NCI-H2227 treated with DMSO at 0.1 percent for 48 hours (cell line): Measurements from ENCODE around the gene HYLS1.

Experiments used
- DNase-seq: peaks from one replicate; lab custom pipeline; 2025; lab: John Stamatoyannopoulos, UW

HYLS1 gene

DNA sequence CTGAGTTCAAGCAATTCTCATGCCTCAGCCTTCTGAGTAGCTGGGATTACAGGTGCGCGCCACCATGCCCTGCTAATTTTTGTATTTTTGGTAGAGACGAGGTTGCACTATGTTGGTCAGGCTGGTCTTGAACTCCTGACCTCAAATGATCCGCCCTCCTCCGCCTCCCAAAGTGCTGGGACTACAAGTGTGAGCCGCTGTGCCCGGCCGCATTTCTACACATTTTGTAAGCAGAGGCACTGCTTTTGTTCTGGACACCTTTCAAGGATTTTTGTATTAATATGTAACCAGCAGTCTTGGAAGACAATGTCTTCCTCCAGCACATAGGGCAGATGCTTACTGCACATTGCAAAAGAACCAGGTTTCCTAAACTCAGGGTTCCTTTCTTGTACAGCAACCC is 47.0 kb downstream of the HYLS1 start:
- DNase-seq = no peak

DNA sequence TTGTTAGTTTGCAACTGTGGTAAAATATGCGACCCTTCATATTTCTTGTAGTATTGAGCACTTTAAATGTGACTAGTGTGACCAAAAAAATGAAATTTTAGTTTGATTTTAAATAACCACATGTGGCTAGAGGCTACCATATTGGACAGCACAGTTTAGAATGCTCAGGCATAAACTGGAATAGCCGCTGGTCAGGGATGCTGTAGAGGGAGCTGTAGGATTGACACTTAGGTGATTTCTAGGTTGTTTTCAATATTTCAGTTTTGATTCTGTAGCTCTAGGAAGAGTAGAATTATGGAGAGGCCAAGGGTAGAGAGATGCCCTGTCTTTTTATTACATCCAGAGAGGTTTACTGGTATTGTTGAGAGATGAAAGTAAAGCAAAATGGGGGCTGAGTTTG is 47.6 kb downstream of the HYLS1 start:
- no peak for DNase-seq

DNA sequence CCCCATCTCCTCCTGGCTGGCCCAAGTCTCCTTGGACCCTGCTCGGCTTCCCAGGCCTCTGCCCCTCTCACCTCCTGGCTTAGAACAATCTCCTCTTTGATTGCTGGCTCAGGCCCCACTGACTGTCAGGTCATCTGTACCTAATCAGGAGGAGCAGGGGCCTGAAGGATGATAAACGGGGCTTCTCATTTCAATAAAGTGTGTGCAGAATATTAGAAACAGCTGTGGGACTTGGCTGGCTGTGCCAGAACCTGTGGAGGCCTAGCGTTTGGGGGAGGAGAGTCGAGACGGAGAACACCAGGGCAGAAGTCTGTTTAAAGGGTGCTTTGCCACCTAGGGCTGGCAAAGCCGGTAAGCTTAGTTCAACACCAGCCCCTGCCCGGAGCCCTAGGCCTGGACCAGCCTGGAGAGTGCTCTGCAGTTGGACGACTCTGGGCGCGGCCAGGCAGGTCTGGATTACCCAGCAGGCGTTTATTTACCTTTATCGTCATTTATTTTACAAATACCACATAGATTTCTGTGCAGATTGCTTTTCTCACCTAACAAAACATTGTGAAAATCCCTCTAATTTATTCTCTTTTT is 48.2 kb downstream of the HYLS1 start:
- DNase-seq = no peak

DNA sequence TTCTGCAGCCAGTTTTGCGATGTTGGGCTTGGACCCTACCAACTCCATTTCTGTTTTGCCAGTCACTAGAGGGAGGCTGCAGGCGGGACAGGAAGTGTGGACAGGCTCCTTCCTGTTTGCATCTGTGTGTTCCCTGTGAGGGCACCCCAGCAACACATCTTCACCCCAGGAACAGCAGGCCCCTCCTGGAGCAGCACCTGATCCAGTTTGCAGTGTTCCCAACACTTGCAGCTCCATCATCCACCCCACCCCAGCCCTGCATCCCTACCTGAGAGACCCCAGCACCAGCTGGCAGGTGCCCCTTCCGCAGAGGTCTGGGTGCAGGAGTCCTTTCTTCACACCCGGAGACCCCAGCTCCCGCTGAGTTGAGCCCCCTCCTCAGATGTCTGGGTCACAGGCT is 51.0 kb downstream of the HYLS1 start:
- no peak for DNase-seq

DNA sequence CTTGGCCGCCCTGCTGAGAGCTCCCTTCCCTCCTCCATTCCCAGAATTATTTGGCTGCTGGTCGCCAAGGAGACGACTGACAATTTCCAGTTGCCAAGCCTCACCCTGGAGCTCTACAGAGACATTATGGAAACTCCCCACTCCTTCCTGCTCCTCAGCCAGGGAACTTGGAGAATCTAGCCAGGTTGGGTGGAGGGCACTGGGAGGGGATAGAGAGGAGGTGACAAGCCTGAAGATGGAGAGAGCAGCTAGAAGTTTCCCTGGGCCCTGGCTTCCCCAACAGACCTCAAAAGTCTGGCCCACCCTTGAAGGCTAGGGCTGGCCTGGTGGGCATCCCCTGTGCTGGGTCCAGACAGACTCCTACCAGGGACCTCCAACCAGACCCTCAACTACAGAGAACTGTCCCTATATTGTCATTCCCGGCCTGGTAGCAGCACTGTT is 51.6 kb downstream of the HYLS1 start:
- DNase-seq = no peak

DNA sequence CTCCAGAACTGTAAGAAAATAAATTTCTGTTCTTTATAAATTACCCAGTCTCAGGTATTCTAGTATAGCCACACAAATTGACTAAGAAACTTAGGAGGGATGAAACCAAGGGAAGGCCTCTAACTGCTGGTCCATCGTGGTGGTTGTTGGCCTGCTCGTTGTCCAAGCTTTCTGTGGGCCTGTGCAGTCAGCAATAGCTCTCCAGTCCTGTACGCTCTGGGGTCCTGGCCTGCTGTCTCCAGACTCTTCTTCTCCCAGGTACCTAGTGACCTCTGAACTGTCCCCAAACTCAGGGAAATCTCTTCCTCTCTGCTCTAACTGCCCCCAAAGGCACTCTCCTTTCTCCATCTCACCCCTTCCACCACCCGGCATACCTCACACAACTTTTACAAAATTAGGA is 52.7 kb downstream of the HYLS1 start:
- DNase-seq = no peak

DNA sequence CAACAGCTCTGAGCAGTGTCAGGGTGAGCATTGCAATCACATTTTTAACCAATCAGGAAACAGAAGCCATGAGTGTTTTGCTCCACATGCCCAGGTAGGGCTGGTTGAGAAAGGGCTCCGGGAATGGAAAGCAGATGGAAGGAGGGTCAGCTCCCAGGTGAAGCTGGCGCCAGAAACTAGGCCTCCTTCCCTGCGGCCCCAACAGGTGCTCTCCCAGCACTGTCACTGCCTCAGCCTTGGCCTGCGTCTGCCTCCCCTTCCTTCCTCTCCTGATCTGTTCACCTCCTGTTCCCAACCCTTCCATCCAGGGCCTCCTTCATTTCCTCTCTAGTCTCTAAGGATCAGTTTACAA is 53.8 kb downstream of the HYLS1 start:
- no peak for DNase-seq

DNA sequence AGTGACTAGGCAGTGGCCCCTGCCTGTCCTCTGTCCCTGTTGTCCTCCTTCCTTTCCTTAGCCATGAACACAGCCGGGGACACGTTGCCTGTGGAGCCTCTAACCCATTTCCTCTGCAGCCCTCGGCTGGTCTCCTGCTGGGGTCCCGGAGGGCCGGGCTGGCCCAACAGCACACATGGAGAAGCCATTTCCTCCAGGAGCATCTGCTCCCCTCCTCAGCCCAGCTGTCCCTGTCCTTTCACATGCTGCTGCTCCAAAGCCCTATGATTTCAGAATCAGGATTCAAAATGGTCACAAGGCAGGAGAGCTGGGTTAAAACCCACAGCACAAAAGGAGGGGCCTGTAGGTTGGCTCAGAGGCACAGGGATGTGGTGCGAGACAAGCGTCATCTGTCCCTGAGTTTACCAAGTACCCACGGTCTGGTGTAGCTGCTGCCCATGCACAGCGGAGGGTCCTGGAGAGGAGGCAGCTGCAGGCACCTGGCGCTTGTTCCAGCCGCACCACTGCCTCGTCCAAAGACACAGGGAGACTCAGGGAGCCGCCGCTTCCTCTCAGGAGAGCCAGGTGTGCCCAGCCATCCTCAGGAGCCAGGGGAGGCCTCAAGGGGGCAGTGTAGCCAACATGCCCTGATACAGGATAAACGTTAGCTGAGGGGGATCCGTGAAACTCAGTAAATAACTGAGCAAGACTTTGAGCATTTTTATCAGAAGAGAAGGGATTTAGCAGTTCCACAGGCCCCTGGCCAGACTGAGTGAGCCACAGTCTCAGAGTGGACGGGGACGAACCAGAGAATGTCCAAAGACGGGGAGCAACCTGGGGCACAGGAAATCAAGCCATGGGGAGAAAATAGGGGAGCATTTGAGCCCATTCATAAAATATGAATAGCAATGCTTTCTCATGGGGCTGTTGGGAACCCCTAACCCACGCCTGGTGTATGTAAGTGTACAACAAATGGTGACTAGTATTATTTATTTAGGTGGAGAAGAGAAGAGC is 54.4 kb downstream of the HYLS1 start:
- DNase-seq = peak; percentile 12

DNA sequence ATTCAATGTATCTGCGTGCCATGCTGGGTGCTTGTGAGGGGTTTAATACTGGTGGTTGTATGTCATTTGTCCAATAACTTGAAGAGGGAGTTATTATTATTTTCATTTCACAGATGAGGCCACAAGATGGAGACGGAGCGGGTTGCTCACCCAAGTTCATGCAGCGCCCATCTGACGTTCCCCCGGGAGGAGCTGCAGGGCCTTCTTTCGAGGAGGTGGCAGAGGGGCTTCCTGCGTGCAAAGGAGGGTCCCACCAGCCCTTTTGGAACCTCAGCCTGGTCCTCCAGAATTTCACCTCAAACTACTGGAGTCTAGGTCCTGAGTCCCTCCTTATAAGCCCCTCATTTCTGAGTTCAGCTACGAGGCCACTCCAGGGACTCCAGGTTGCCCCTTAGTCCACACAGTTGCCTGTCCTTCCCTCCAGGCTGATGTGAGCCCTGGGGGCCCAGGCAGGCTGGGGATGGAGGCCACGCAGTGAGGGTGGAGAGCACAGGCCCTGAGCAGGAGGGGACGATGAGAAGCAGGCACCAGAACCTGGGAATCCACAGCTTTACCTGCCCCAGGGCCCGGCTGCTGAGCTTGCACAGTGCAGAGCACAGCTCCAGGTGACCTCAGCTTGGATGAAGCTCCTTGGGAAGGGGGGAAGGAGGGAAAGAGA is 55.4 kb downstream of the HYLS1 start:
- DNase-seq = no peak

DNA sequence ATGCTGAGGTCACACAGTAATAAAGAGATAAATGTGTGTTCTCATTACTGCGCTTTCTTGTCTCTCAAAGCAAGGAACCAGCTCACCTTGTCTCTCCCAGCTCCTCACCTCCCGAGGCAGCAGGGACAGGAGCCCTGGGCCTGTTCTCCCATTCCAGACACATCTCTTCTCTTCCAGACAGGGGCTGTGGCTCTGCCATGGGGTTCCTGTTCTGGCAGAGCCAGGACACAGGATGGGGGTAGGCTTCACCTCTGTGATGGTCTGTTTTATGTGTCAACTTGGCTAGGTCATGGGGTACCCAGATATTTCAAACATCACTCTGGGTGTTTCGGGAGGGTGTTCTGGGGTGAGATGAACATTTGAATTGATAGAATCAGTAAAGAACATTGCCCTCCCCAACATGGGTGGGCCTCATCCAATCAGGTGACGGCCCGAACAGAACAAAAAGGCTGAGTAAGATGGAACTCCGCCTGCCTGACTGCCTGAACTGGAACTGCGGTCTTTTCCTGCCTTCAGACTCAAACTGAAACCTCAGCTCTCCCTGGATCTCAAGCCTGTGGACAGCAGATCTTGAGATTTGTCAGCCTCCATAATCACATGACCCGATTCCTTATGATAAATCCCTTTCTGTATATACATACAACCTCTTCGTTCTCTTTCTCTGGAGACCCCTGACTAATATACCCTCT is 56.3 kb downstream of the HYLS1 start:
- DNase-seq = no peak

DNA sequence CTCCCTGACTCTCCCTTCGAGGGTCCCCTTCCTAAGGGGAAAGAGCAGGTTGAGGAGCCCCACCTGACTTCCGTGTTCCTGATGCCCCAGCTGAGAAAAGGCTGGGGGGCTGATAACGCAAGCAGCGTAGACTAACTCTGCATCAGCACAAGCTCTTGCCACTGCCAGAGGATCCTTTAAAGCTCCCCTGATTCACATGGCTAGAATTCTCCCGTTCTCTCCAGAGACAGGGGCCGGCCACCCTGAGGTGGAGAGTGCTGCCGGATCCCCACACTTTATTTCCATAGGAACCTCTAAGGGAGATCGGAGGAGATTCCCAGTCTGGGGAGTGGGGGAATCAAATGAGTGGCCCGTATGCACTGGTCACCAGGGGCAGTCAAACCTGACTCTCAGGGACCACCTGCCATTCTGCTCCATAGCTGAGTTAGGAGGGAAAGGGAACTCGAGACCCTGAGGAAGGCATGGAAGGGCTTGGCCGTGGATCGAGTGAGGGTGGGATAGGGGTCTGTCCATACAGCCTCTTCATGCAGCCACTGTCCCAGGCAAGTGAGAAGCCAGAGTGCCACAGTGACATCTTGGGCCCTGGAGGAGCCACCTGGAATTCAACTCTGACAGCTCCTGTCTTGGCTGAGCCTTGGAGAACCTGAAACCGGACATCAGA is 57.0 kb downstream of the HYLS1 start:
- DNase-seq = no peak

DNA sequence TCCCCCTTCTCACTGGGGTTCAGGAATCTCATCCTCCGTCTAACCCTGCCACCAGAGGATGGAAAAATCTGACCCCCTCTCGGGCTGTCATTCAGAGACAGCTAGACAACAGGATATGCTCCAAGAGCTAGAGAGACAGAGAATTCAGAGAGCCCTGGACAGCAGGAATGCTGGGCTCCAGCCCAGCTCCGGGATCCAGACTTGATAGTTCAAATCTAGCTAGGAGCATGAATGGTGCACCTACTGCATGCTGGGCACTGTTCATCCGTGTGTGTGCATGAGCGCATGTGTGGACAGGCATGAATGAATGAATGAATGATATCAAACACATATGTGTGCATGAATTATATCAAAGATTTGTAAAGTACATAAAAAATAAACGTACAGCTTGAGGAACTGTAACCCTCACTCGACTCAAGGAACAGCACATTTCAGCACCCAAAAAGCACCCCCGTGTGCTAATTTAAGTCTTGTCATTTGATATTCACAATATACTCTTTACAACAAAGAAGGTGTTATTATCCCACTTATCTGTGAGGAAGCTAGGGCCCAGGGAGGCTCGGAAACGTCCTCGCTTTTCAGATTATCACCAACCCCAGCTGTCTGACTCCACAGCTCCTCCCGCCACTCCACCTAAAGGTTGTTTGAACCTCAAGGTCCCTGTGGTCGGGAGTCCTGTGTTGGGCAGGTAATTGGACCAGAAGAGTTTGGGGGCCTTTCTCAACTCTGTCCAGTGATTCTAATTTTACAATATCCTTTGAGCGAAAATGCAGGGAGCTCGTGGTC is 57.7 kb downstream of the HYLS1 start:
- DNase-seq = no peak

DNA sequence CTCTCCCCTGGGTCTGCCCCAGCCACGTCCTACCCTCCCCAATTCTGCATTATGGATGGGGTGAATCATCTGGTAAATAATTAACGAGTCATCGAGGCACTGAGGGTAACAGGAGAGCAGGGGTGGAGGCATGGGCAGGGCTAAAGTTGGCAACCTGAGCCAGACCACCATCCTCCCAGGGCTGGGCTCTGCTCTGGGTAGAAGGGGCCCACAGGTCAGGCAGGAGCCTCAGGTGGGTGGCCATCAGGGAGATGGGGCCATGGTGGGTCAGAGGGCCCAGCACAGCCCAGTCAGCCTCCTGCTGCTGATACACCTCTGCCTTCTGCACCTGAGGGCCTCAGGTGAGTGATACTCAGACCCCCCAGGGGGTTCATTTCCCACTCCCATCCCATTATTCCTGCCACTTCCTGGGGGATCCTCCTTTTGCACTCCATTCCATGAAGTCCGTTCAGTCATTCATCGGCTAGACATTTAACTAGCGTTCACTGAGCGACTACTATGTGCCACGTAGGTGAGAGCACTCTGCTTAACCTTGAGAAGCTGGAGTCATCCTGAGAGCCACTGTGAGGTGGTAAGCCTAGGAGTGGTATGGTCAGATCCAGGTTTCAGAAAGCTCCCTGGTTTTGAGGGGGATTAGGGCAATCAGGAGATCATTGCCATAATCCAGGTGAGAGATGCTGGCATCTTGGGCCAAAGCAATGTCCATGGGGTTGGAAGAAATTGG is 58.5 kb downstream of the HYLS1 start, which contains the start of gene VSIG10L2:
Gene VSIG10L2, plus strand, starts transcription at position 248 of the 724 bp plus-strand sequence. Its CDS starts 12 bp downstream, at position 260.
- no peak for DNase-seq

DNA sequence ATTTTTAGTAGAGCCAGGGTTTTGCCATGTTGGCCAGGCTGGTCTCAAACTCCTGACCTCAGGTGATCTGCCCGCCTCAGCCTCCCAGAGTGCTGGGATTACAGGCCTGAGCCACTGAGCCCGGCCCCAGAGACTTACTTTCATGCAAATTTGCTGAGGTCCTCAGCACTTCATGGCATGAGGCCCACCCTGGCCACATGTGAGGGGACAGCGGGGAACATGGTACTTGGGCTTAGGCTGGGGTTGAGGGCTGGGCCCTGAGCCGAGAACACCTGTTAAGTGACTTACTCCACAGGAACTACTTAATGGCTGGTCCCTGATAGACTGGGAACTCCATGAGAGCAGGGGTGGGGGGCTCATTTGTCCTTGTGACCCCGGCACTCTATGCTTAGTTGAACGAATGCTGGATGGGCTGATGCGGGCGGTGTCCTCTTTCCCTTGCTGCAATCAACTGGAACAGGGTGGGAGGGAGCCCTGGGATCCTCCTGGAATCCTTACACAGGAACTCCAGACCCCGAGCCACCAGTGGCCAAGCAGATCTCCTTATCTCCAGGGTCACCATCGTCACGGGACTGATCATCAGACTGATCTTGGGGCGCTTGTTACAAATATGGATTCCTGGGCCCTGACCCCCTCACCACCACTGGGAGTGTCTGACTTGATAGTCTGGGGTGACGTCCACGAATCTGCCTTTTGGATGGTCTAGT is 59.4 kb downstream of the HYLS1 start:
- no peak for DNase-seq

DNA sequence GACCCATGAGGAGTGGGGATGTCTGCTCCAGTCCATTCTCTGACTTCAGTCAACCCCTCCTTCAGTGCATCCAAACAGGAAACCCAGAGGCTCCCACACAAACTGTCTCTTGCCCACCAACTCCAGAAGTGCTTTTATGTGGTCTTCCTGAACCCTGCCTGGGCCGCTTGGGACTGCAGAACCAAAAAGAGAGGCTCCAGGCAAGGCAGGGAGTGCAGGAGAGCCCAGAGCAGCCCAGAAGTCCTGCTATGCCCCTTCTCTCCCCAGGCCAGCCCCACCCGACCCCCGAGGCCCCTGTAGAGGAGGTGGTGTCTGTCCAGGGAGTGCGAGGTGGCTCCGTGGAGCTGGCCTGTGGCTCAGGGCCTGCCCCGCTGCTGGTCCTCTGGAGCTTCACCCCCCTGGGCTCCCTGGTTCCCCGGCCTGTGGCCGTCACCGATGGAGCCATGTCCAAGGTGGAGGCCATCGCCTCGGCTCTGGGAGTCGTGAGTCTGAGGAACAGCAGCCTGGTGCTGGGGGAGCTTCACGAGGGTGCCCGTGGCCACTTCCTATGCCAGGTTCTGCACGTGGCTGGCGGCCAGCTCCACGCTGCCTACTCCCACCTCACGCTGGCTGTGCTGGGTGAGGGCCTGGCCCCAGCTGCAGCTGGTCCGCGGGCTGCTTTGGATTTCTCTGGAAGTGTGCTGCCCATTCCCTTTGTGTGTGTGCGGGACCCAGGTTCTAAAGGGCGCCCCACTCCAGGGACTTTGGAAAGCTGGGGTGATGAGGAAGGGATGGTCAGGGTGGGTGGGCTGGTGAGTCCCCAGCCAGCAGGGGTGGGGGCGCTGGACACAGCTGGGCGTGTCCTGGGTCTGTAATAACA is 60.2 kb downstream of the HYLS1 start:
- DNase-seq = no peak

DNA sequence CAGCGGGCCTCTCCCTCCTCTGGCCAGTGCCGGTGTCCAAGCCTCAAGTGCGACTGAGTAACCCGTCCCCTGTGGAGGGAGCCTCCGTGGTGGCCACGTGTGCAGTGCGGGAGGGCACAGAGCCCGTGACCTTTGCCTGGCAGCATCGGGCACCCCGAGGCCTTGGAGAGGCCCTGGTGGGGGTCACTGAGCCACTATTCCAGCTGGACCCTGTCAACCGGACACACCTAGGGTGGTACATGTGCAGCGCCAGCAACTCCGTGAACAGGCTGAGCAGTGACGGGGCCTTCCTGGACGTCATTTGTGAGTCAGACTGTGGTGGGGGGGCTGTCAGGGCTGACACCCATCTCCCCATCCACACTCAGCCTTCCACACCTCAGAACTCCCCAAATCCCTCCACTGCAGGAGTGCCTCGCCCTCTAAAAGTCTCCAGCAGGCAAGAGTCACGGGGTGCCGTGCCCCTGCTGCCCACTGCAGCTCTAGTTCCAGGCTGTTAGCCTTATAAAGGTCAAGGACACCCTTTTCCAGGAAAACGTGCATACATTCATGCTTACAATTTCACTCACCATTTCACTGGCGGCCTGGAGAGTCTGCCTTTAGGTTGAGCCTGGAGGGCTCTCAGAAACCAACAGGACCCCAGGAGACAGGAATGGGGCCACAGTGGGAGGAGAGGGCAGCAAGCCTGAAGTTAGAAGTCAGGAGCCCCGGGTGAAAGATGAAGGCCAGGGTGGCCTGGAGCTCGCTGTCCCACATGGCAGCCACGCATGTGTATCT is 61.0 kb downstream of the HYLS1 start:
- DNase-seq = no peak

DNA sequence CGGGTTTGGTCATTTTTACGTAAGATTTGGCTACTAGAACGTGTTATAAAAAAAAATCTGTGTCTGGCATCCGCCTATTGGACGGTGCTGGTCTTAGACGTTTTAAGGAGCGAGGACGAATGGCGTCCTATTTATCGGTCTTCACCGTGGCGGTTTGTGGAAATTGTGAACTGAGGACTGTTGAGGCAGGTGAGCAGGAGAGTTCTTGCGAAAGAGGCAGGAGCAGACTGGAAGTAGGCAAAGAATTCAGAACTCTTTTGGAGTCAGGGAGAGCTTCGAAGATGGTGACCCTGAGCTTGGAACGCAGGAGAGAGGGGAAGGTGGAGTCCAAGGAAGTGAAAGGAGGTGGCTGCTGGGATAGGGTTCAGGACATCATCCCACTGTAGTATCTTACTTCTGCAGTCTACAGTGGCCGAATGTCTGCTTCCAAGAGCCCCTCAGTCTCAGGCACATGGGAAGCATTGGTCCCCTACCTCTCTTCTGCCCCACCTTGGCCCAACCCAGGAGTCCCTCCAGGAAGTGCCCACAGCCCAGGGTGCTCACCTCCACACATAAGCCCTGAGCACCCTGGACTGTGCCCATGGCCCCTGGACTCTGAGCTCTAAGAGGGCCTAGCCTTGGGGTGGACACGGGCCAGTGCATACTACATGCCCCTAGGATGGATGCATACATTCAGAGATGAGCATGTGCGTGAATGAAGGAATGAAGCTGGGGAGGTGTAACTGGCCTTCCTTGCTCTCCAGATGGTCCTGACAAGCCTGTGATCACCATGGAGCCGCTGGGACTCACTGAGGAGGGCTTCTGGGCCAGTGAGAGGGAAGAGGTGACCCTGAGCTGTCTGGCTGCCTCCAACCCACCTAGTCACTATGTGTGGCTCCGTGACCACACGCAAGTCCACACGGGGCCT is 62.1 kb downstream of the HYLS1 start:
- no peak for DNase-seq
